ENCODE results near the gene NUP62. TPM values are rescaled to one million over a fixed set of nuclear protein-coding genes. Genes with fewer than 3 reads are reported as not detected.
"Not testable (repeated sequence)": the region's sequence is repeated elsewhere in the genome, so short reads cannot be mapped to it uniquely, and the experiment has no call there.

The NUP62 gene
- total RNA-seq, 3 donors from 2014 or later = 30.9 to 41.0 (median 36.4) TPM

DNA sequence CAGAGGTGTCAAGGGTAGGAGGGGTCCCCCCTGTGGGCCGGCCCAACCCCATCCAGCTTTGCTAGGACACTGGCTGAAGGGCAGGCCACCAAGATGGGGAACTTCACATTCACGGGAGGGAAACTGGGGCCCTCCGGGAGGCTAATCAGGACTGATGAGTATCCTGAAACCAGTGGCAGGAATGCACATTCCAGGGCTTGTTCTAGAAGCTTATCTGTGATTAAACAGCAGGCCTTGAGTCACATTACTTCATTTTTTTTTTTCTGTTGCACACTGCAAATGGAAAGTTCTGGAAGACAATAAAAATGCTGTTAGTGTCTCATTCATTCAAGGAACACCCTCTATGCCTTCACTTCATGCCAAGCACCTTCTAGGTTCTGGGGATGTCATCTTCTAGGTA is 47.2 kb upstream of the NUP62 start:
- DNase-seq (ENCODE audit: low spot score in 2 of 2) = no peak
- no peaks in the 10 kb centered on the region for H3K36me3 ChIP-seq
- no peak overlapping the region for H3K27ac ChIP-seq
- H3K27me3 ChIP-seq = no peaks in the 10 kb centered on the region
- intact Hi-C loops (cut with DNase I; ENCODE audit: low total_unique reads) = no loop called here
- H3K9me3 ChIP-seq = no peaks in the 10 kb centered on the region
- TF ChIP-seq POLR2A (IDR thresholded peaks at IDR 0.05) (no peak), POLR2AphosphoS5 (IDR thresholded peaks at IDR 0.05) (no peak)
- TF ChIP-seq, protein P1, sequence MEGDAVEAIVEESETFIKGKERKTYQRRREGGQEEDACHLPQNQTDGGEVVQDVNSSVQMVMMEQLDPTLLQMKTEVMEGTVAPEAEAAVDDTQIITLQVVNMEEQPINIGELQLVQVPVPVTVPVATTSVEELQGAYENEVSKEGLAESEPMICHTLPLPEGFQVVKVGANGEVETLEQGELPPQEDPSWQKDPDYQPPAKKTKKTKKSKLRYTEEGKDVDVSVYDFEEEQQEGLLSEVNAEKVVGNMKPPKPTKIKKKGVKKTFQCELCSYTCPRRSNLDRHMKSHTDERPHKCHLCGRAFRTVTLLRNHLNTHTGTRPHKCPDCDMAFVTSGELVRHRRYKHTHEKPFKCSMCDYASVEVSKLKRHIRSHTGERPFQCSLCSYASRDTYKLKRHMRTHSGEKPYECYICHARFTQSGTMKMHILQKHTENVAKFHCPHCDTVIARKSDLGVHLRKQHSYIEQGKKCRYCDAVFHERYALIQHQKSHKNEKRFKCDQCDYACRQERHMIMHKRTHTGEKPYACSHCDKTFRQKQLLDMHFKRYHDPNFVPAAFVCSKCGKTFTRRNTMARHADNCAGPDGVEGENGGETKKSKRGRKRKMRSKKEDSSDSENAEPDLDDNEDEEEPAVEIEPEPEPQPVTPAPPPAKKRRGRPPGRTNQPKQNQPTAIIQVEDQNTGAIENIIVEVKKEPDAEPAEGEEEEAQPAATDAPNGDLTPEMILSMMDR (IDR thresholded peaks at IDR 0.05) = no peak
- no peaks in the 10 kb centered on the region for H3K4me1 ChIP-seq
- no peak overlapping the region for H3K4me3 ChIP-seq

DNA sequence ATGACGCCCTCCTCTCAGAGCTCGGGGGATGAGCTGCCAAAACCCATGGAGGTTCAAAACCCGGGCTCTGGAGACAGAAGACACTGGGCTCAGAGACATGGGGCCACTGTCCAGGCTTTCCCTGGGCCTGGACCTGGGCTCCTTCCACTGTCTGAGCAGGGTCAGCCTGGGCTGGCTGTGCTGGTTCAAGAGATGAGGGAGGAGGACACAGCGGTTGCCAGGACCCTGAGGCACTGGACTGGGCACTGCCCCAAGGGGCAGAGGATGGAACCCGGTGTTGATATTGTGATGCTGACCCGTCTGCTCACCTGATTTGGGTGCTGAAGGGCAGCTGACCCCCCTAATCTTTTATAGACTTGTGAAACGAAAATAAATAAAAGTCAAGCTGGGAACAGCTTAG is 45.7 kb upstream of the NUP62 start:
- Histone ChIP-seq H3K9me3 (no peaks in the 10 kb centered on the region), H3K36me3 (no peaks in the 10 kb centered on the region), H3K27me3 (no peaks in the 10 kb centered on the region), H3K4me1 (no peaks in the 10 kb centered on the region), H3K27ac (no peak overlapping the region), H3K4me3 (no peak overlapping the region)
- no peak for TF ChIP-seq POLR2A (IDR thresholded peaks at IDR 0.05)
- TF ChIP-seq, protein P1 (IDR thresholded peaks at IDR 0.05) = no peak
- TF ChIP-seq POLR2AphosphoS5 (IDR thresholded peaks at IDR 0.05) = no peak
- DNase-seq (ENCODE audit: low spot score in 2 of 2) = no peak
- intact Hi-C loops (cut with DNase I; ENCODE audit: low total_unique reads) = no loop called here

DNA sequence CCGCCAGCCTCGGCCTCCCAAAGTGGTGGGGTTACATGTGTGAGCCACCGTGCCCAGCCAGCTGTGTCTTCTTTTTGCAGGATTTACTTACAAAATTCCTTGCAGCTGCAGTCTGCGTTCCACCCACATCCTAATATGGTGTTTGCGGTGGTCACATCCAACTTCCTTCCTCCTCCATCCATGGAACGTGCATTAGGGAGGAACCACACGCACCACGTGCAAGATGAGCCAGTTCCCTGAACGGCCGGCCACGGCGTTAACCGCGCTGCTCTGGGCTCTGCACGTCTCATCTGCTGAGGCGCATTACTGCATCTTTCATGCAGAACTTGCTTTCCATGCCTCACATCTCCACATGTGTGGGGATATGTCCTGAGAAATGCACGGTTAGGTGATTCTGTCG is 44.7 kb upstream of the NUP62 start:
- no peak for DNase-seq (ENCODE audit: low spot score in 2 of 2)
- Histone ChIP-seq H3K9me3 (no peaks in the 10 kb centered on the region), H3K4me3 (no peak overlapping the region), H3K36me3 (no peaks in the 10 kb centered on the region), H3K27ac (no peak overlapping the region), H3K4me1 (no peaks in the 10 kb centered on the region), H3K27me3 (peaks cover 0 to 4% of the 10 kb centered on the region in 2 donors)
- intact Hi-C loops (cut with DNase I; ENCODE audit: low total_unique reads) = no loop called here
- TF ChIP-seq, protein P1 (IDR thresholded peaks at IDR 0.05) = no peak
- no peak for TF ChIP-seq POLR2AphosphoS5 (IDR thresholded peaks at IDR 0.05)
- no peak for TF ChIP-seq POLR2A (IDR thresholded peaks at IDR 0.05)

- DNase-seq (ENCODE audit: low spot score in 2 of 2) = no peak
- H3K9me3 ChIP-seq = no peaks in the 10 kb centered on the region
- no peak overlapping the region for H3K4me3 ChIP-seq
- H3K36me3 ChIP-seq = no peaks in the 10 kb centered on the region
- no peak overlapping the region for H3K27ac ChIP-seq
- intact Hi-C loops (cut with DNase I; ENCODE audit: low total_unique reads) = no loop called here
- H3K4me1 ChIP-seq = no peaks in the 10 kb centered on the region
- H3K27me3 ChIP-seq = peaks cover 0 to 15% of the 10 kb centered on the region in 2 donors
- TF ChIP-seq POLR2AphosphoS5 (IDR thresholded peaks at IDR 0.05) (no peak), POLR2A (IDR thresholded peaks at IDR 0.05) (no peak)
- TF ChIP-seq, protein P1 (IDR thresholded peaks at IDR 0.05) = no peak
Observed at GRCh38 chr19:49972841-49973240, 43.5 kb upstream of the NUP62 start.

- TF ChIP-seq, protein P1 (IDR thresholded peaks at IDR 0.05) = no peak
- TF ChIP-seq POLR2AphosphoS5 (IDR thresholded peaks at IDR 0.05) (no peak), POLR2A (IDR thresholded peaks at IDR 0.05) (no peak)
- no peak for DNase-seq (ENCODE audit: low spot score in 2 of 2)
- Histone ChIP-seq H3K27me3 (peaks cover 0 to 18% of the 10 kb centered on the region in 2 donors), H3K9me3 (no peaks in the 10 kb centered on the region), H3K27ac (no peak overlapping the region), H3K36me3 (no peaks in the 10 kb centered on the region), H3K4me1 (no peaks in the 10 kb centered on the region), H3K4me3 (no peak overlapping the region)
- intact Hi-C loops (cut with DNase I; ENCODE audit: low total_unique reads) = no loop called here
Observed at GRCh38 chr19:49971991-49972411, 42.7 kb upstream of the NUP62 start.

DNA sequence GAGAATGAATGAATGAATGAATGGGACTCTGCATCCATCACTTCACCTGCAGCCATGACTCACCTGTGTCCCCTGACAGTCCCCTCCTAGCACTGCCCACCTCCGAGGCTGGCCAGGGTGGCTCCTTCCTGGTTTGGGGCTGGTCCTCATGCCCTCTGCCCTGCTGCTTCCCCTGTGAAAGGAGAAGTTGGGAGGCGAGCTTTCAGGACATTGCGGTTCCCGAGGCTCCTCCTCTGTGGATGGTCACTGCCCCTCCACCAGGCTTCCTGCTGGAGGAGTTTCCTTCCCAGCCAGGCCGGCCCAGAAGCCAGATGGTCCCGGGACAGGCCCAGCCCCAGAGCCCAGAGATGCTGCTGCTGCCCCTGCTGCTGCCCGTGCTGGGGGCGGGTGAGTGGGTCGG is 40.1 kb upstream of the NUP62 start:
- DNase-seq (ENCODE audit: low spot score in 2 of 2); intact Hi-C loops (cut with DNase I; ENCODE audit: low total_unique reads); H3K9me3 ChIP-seq; H3K4me1 ChIP-seq; H3K4me3 ChIP-seq; H3K27ac ChIP-seq; H3K36me3 ChIP-seq: not testable (repeated sequence)
- H3K27me3 ChIP-seq = peaks cover 0 to 18% of the 10 kb centered on the region in 2 donors

Data from breast epithelium (tissue), 4 donors.